HS-5 (cell line): ENCODE results near the gene PITPNM2.

Experiments used
- DNase-seq: peaks from one replicate; pipeline ENCODE4 v3.0.0-alpha.2; 2012; ENCODE audit warnings: low read depth

PITPNM2 gene

GRCh38 chr12:123143736-123144461, 7.0 kb downstream of the PITPNM2 start:
- no peak for DNase-seq

GRCh38 chr12:123142921-123143735, 7.8 kb downstream of the PITPNM2 start:
- no peak for DNase-seq

GRCh38 chr12:123142518-123142840, 8.4 kb downstream of the PITPNM2 start:
- no peak for DNase-seq

GRCh38 chr12:123141615-123142517, 9.0 kb downstream of the PITPNM2 start:
- DNase-seq: peak; percentile 49

- DNase-seq: no peak
Observed at GRCh38 chr12:123140676-123141614, 9.9 kb downstream of the PITPNM2 start.

GRCh38 chr12:123139926-123140675, 10.8 kb downstream of the PITPNM2 start:
- no peak for DNase-seq

GRCh38 chr12:123135688-123136087, 15.2 kb downstream of the PITPNM2 start:
- DNase-seq: no peak

GRCh38 chr12:123134826-123135225, 16.1 kb downstream of the PITPNM2 start:
- no peak for DNase-seq

- no peak for DNase-seq
Observed at GRCh38 chr12:123134271-123134671, 16.6 kb downstream of the PITPNM2 start.

- no peak for DNase-seq
Observed at GRCh38 chr12:123133701-123134100, 17.2 kb downstream of the PITPNM2 start.

GRCh38 chr12:123132951-123133619, 17.8 kb downstream of the PITPNM2 start:
- DNase-seq: no peak

GRCh38 chr12:123131879-123132402, 18.9 kb downstream of the PITPNM2 start:
- no peak for DNase-seq

GRCh38 chr12:123131291-123131832, 19.5 kb downstream of the PITPNM2 start:
- no peak for DNase-seq

- DNase-seq: no peak
Observed at GRCh38 chr12:123129621-123130020, 21.3 kb downstream of the PITPNM2 start.

- no peak for DNase-seq
Observed at GRCh38 chr12:123127182-123127495, 23.8 kb downstream of the PITPNM2 start.

- peak; percentile 98 for DNase-seq
Observed at GRCh38 chr12:123126294-123127181, 24.4 kb downstream of the PITPNM2 start.

GRCh38 chr12:123122626-123123025, 28.3 kb downstream of the PITPNM2 start:
- DNase-seq: no peak

GRCh38 chr12:123121670-123122069, 29.2 kb downstream of the PITPNM2 start:
- no peak for DNase-seq
